HepG2 (cell line): ENCODE data around the gene LIN28B. TPM values are rescaled to one million over a fixed set of nuclear protein-coding genes. Genes with fewer than 3 reads are reported as not detected.

Experiments used
- ATAC-seq: fragments of 200-7000 bp; cut with Tn5 transposase; 3 replicates; pipeline ENCODE4 v1.9.1; 2020; ENCODE audit warnings: mild to moderate bottlenecking, moderate library complexity
- BruUV-seq: library from RNA; stranded (reverse); fragments of 400-500 nt; replicated peaks from 2 replicates; lab custom pipeline; 2021; lab: Mats Ljungman, UMichigan
- CTCF ChIA-PET: fragments of 300-600 bp; formaldehyde crosslinking; extraction: SDS; loops from one replicate; lab custom pipeline; 2021; ENCODE audit warnings: low total read pairs, inconsistent platforms, low intra/inter-chr PET ratio; lab: Yijun Ruan, JAX
- POLR2A ChIA-PET: fragments of 350-600 bp; sonication (Branson Sonifier 250); formaldehyde crosslinking; loops from one replicate; lab custom pipeline; 2020; ENCODE audit warnings: antibody characterized with exemption, inconsistent platforms; lab: Yijun Ruan, JAX
- DNase-seq: peaks from one replicate; pipeline ENCODE4 v3.0.0-alpha.2; 2015; ENCODE audit warnings: low spot score
- FAIRE-seq: peaks from 3 replicates; lab custom pipeline; 2011; peaks lifted over from hg19 to GRCh38; lab: Jason Lieb, UNC
- H2AFZ ChIP-seq: one replicate; pipeline ENCODE4 v1.6.1; 2011; ENCODE audit warnings: low read length, inconsistent platforms
- H3K27ac ChIP-seq: fragments of 300-600 bp; 3 replicates; pipeline ENCODE4 v1.8.0; 2011; ENCODE audit warnings: mixed run types, mild to moderate bottlenecking, mixed read lengths, low read length, inconsistent platforms; ENCODE audit not compliant: insufficient read depth; ENCODE audit errors: extremely low read length
- H3K27me3 ChIP-seq, 2 experiments: fragments of 200-600 bp in 1 of 2; 2 replicates in 1 of 2; 3 replicates in 1 of 2; pipeline versions ENCODE4 v1.6.0 to v1.8.0; 2011; ENCODE audit warnings: low read length in 2 of 2, mild to moderate bottlenecking in 2 of 2, moderate library complexity in 2 of 2, inconsistent platforms in 1 of 2; ENCODE audit not compliant: insufficient read depth in 2 of 2, control insufficient read depth in 1 of 2
- H3K36me3 ChIP-seq, 2 experiments: fragments of 200-600 bp in 1 of 2; replicated peaks in 1 of 2; 2 replicates in 1 of 2; 3 replicates in 1 of 2; pipeline versions ENCODE4 v1.5.1 to v1.8.0; 2011; ENCODE audit warnings: low read length in 2 of 2, inconsistent platforms in 1 of 2; ENCODE audit not compliant: insufficient read depth in 2 of 2, control insufficient read depth in 1 of 2
- H3K4me1 ChIP-seq: 2 replicates; pipeline ENCODE4 v1.5.1; 2012; ENCODE audit warnings: low read length, inconsistent platforms; ENCODE audit not compliant: insufficient read depth
- H3K4me2 ChIP-seq: 2 replicates; pipeline ENCODE4 v1.6.0; 2011; ENCODE audit warnings: low read depth, low read length, inconsistent platforms
- H3K4me3 ChIP-seq, 3 experiments: fragments of 200-600 bp in 1 of 3; sonication (generic), shearing (Covaris generic) in 1 of 3; replicated peaks in 1 of 3; 2 replicates each; pipeline ENCODE4 v1.5.1; 2011 to 2016; ENCODE audit warnings: low read length in 3 of 3, inconsistent platforms in 2 of 3, low read depth in 2 of 3, mild to moderate bottlenecking in 2 of 3, control low read depth in 1 of 3, mixed read lengths in 1 of 3; ENCODE audit not compliant: insufficient read depth in 1 of 3
- H3K79me2 ChIP-seq: one replicate; pipeline ENCODE4 v1.6.1; 2011; ENCODE audit warnings: low read length, inconsistent platforms; ENCODE audit not compliant: insufficient read depth
- H3K9ac ChIP-seq: 2 replicates; pipeline ENCODE4 v1.6.0; 2011; ENCODE audit warnings: mild to moderate bottlenecking, low read depth, low read length, inconsistent platforms; ENCODE audit not compliant: insufficient read depth
- H3K9me3 ChIP-seq: 2 replicates; pipeline ENCODE4 v1.5.1; 2012; ENCODE audit warnings: mild to moderate bottlenecking, low read length
- H4K20me1 ChIP-seq: 2 replicates; pipeline ENCODE4 v1.6.0; 2011; ENCODE audit warnings: inconsistent platforms, mild to moderate bottlenecking, low read length, moderate library complexity; ENCODE audit not compliant: insufficient read depth
- BCL6 ChIP-seq: IDR thresholded peaks from 2 replicates; pipeline ENCODE4 v1.6.1; 2016; ENCODE audit warnings: missing genetic modification reagents, missing compliant biosample characterization
- CCDC6 ChIP-seq: sonication (generic); formaldehyde crosslinking; IDR thresholded peaks from 2 replicates; pipeline ENCODE4 v1.8.1; 2022; ENCODE audit warnings: mild to moderate bottlenecking, missing genetic modification reagents, moderate library complexity
- CENPX ChIP-seq: sonication (generic); formaldehyde crosslinking; IDR thresholded peaks from 2 replicates; pipeline ENCODE4 v1.9.0; 2021; ENCODE audit warnings: mild to moderate bottlenecking, missing genetic modification reagents, moderate library complexity
- HOXA9 ChIP-seq: sonication (generic); formaldehyde crosslinking; IDR thresholded peaks from 2 replicates; pipeline ENCODE4 v1.8.1; 2022; ENCODE audit warnings: missing genetic modification reagents, mild to moderate bottlenecking, moderate library complexity, borderline replicate concordance
- KLF6 ChIP-seq: IDR thresholded peaks from 2 replicates; pipeline ENCODE4 v1.8.0; 2016; ENCODE audit warnings: missing biosample characterization, missing genetic modification reagents
- MAFK ChIP-seq, 2 experiments: IDR thresholded peaks in 1 of 2; conservative IDR thresholded peaks in 1 of 2; 2 replicates each; pipeline ENCODE4 v1.6.1; 2011; ENCODE audit warnings: improper control_type of control experiment in 2 of 2, low read length in 2 of 2
- MAZ ChIP-seq, 2 experiments: sonication (generic) in 1 of 2; formaldehyde crosslinking in 1 of 2; IDR thresholded peaks; 2 replicates each; pipeline versions ENCODE4 v1.5.0 to v1.6.1; 2012 to 2020; ENCODE audit warnings: low read depth in 2 of 2, mild to moderate bottlenecking in 2 of 2, borderline replicate concordance in 1 of 2, improper control_type of control experiment in 1 of 2, low read length in 1 of 2, missing genetic modification reagents in 1 of 2, moderate library complexity in 1 of 2
- RBM22 ChIP-seq: fragments of 200-400 bp; formaldehyde crosslinking; optimal IDR thresholded peaks from 2 replicates; pipeline ENCODE3; 2017; ENCODE audit warnings: mild to moderate bottlenecking, low read length, moderate library complexity
- RFX5 ChIP-seq: IDR thresholded peaks from 2 replicates; pipeline ENCODE4 v1.6.1; 2011; ENCODE audit warnings: low read depth, low read length, improper control_type of control experiment
- ZBTB26 ChIP-seq: IDR thresholded peaks from 2 replicates; pipeline ENCODE4 v1.6.1; 2016; ENCODE audit warnings: missing compliant biosample characterization, missing genetic modification reagents, borderline replicate concordance
- ZMYM4 ChIP-seq: sonication (generic); formaldehyde crosslinking; IDR thresholded peaks from 2 replicates; pipeline ENCODE4 v1.8.1; 2023; ENCODE audit warnings: mild to moderate bottlenecking, missing genetic modification reagents
- ZNF296 ChIP-seq: sonication (generic); formaldehyde crosslinking; conservative IDR thresholded peaks from 2 replicates; pipeline ENCODE4 v1.5.0; 2020; ENCODE audit warnings: mild to moderate bottlenecking, missing genetic modification reagents
- ZNF552 ChIP-seq: sonication (generic); formaldehyde crosslinking; IDR thresholded peaks from 2 replicates; pipeline ENCODE4 v1.9.0; 2022; ENCODE audit warnings: missing genetic modification reagents, mild to moderate bottlenecking, borderline replicate concordance
- ZNF558 ChIP-seq: sonication (generic); formaldehyde crosslinking; IDR thresholded peaks from 2 replicates; pipeline ENCODE4 v1.9.0; 2022; ENCODE audit warnings: mild to moderate bottlenecking, missing genetic modification reagents, borderline replicate concordance
- ZSCAN21 ChIP-seq: sonication (generic); formaldehyde crosslinking; IDR thresholded peaks from 2 replicates; pipeline ENCODE4 v1.8.0; 2022; ENCODE audit warnings: mild to moderate bottlenecking, missing genetic modification reagents, moderate library complexity, borderline replicate concordance
- in situ Hi-C: cut with HindIII; loops from 2 replicates; pipeline ENCODE4 v1.10.0; 2017; ENCODE audit warnings: low pct_unique_long_range_greater_than_20kb; ENCODE audit not compliant: extremely low pct_ligation_motif_present
- intact Hi-C: fragments of 100-400 bp; cut with micrococcal nuclease; formaldehyde crosslinking; loops from one replicate; pipeline ENCODE4 v1.10.0; 2022; ENCODE audit not compliant: unreplicated experiment
- polyA plus RNA-seq, 8 experiments: library from polyadenylated mRNA; depleted of rRNA in 3 of 8; stranded (reverse) in 7 of 8; unstranded in 1 of 8; fragments of >200 nt; fragmentation: Illumina TruSeq in 4 of 8; extraction: Trizol in 4 of 8; gene quantifications; 2 replicates each; pipeline versions ENCODE4 v1.2.1 to v1.2.3, GENCODE V29; 2011 to 2016; ENCODE audit warnings: low read depth in 4 of 8, missing spikeins in 1 of 8, mixed read lengths in 1 of 8; ENCODE audit not compliant: insufficient read depth in 1 of 8
- total RNA-seq, 5 experiments: library from RNA; depleted of rRNA; stranded (reverse); fragments of >200 nt; fragmentation: Illumina TruSeq; extraction: Trizol; gene quantifications; 2 replicates each; pipeline ENCODE4 v1.2.3, GENCODE V29; 2016; ENCODE audit warnings: low read depth in 1 of 5
- TF ChIP-seq, protein P1 (sequence below): sonication (generic); formaldehyde crosslinking; IDR thresholded peaks from 2 replicates; pipeline ENCODE4 v1.5.0; 2020; ENCODE audit warnings: missing genetic modification reagents

The LIN28B gene
- total and polyA plus RNA-seq, 2 of the 13 experiments (the other 11 are each of a cell fraction or from before 2014, with no cell fraction given), result 14.5 to 56.8 TPM

DNA sequence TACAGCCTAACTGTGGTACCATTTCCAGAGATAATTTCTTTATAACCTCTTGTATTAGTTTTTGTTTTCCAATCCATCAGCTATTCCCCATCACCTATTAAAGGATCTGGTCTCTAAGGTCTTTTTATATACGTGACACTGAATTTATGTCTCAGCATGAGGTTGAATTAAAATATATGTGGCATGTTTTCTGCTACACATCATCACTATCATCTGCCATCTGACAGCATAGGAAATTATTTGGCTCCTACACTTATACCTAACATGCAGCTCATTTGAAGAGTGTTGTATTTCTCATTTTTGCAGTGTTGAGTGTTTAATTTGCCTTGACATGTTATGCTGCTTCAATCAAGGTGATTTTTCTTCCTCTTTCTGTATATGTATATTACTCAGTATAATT, 100.3 kb downstream of the LIN28B start (continued):
- no peak for TF ChIP-seq ZBTB26 (CRISPR knock-in tag)
- TF ChIP-seq, all 625 proteins: peak for 0

DNA sequence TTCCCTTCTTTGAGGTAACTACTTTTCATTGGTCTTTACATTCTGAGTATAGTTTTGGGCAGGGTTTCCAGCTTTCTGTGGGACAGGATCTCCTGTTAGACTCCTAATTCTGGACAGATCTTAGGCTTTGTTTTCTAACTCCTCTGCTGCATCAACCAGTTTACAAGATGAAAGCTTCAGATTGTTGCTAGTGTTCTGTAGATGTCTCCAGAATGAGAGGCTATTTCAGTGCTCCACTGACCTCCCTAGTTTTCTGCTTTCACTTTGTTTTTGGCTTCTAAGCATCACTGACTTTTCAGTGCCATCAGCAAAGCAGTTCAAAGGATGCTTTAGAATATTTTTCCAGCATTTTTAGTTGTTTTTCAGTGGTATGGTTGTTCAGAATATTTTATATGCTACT, 101.4 kb downstream of the LIN28B start:
- TF ChIP-seq ZMYM4 (no peak), ZNF296 (CRISPR knock-in tag) (no peak), ZNF552 (CRISPR knock-in tag) (no peak), MAFK (conservative IDR thresholded peaks at IDR 0.05 in 1 of 2, IDR thresholded peaks at IDR 0.05 in 1 of 2; ENCODE audit: low read length in 2 of 2) (no peak), CENPX (CRISPR knock-in tag) (no peak), MAZ (IDR thresholded peaks at IDR 0.05; ENCODE audit: borderline replicate concordance, low read depth, low read length) (no peak), MAZ (CRISPR knock-in tag; IDR thresholded peaks at IDR 0.05; ENCODE audit: low read depth) (no peak), BCL6 (CRISPR knock-in tag) (no peak), RBM22 (no peak), KLF6 (CRISPR knock-in tag) (no peak), ZNF558 (CRISPR knock-in tag) (no peak), CCDC6 (CRISPR knock-in tag) (no peak), RFX5 (no peak), HOXA9 (CRISPR knock-in tag) (no peak), ZSCAN21 (CRISPR knock-in tag) (no peak)
- TF ChIP-seq, protein P1, sequence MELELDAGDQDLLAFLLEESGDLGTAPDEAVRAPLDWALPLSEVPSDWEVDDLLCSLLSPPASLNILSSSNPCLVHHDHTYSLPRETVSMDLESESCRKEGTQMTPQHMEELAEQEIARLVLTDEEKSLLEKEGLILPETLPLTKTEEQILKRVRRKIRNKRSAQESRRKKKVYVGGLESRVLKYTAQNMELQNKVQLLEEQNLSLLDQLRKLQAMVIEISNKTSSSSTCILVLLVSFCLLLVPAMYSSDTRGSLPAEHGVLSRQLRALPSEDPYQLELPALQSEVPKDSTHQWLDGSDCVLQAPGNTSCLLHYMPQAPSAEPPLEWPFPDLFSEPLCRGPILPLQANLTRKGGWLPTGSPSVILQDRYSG (CRISPR knock-in tag), result no peak
- TF ChIP-seq, all 625 proteins: peak for 0
- in situ Hi-C loops (no loop called here), intact Hi-C loops (no loop called here)
- H4K20me1 ChIP-seq, result no peaks in the 10 kb centered on the region; the same call in 1 of the 2 replicates
- H3K79me2 ChIP-seq, result peaks cover 17% of the 10 kb centered on the region
- H3K4me2 ChIP-seq, result no peak overlapping the region
- H3K4me3 ChIP-seq, result no peak overlapping the region
- no peaks in the 10 kb centered on the region; the same call in 1 of the 2 replicates for H3K4me1 ChIP-seq
- FAIRE-seq (no peak), DNase-seq (no peak), ATAC-seq (no peak)
- no peak overlapping the region for H2AFZ ChIP-seq
- no peak overlapping the region for H3K27ac ChIP-seq
- H3K36me3 ChIP-seq, result peaks cover 0 to 4% of the 10 kb centered on the region in 2 experiments; a peak in 1 of 5 replicates
- no peaks in the 10 kb centered on the region for H3K27me3 ChIP-seq
- H3K9me3 ChIP-seq, result no peaks in the 10 kb centered on the region
- ChIA-PET CTCF (no interaction called here), POLR2A (no interaction called here)
- H3K9ac ChIP-seq, result no peak overlapping the region
- no TSS peak for BruUV-seq
